Measurements from ENCODE around the gene TEKT2. TPM values are rescaled to one million over a fixed set of nuclear protein-coding genes. Genes with fewer than 3 reads are reported as not detected.
A peak's percentile ranks its signal among the peaks of the same experiment; 100 is the strongest.

The TEKT2 gene
- total RNA-seq, 1 donor from 2014 or later = not detected

DNA sequence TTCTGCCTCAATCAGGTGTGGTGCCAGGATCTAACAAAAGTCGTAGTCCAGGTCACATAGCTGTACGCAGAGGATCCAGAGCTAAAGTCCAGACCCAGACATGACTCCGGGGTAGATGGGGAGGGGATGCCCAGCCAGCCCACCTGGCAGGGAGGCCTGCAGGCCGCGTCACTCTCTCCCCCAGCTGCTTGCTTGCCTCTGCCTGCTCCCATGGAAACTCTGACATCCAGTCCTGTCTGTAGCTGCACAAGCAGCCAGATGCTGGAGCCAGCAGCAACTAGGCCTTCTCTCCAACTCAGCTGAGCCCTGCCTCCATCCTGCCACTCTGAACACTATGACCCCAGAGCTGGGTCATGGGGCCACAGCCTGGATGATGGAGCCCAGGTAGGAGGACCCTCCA, 33.0 kb downstream of the TEKT2 start:
- Mint-ChIP-seq H3K36me3 (ENCODE audit: low read depth) (no peaks in the 10 kb centered on the region), H3K9me3 (no peaks in the 10 kb centered on the region), H3K27ac (no peak overlapping the region), H3K4me1 (no peaks in the 10 kb centered on the region), H3K4me3 (no peak overlapping the region), H3K27me3 (no peaks in the 10 kb centered on the region)
- DNase-seq (no peak), ATAC-seq (ENCODE audit: low read depth) (no peak)
- CTCF ChIA-PET = no interaction called here
- POLR2A ChIA-PET = no interaction called here
- TF ChIP-seq, protein P1, sequence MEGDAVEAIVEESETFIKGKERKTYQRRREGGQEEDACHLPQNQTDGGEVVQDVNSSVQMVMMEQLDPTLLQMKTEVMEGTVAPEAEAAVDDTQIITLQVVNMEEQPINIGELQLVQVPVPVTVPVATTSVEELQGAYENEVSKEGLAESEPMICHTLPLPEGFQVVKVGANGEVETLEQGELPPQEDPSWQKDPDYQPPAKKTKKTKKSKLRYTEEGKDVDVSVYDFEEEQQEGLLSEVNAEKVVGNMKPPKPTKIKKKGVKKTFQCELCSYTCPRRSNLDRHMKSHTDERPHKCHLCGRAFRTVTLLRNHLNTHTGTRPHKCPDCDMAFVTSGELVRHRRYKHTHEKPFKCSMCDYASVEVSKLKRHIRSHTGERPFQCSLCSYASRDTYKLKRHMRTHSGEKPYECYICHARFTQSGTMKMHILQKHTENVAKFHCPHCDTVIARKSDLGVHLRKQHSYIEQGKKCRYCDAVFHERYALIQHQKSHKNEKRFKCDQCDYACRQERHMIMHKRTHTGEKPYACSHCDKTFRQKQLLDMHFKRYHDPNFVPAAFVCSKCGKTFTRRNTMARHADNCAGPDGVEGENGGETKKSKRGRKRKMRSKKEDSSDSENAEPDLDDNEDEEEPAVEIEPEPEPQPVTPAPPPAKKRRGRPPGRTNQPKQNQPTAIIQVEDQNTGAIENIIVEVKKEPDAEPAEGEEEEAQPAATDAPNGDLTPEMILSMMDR (IDR thresholded peaks at IDR 0.05) = no peak
- intact Hi-C loops (cut with micrococcal nuclease) = no loop called here

DNA sequence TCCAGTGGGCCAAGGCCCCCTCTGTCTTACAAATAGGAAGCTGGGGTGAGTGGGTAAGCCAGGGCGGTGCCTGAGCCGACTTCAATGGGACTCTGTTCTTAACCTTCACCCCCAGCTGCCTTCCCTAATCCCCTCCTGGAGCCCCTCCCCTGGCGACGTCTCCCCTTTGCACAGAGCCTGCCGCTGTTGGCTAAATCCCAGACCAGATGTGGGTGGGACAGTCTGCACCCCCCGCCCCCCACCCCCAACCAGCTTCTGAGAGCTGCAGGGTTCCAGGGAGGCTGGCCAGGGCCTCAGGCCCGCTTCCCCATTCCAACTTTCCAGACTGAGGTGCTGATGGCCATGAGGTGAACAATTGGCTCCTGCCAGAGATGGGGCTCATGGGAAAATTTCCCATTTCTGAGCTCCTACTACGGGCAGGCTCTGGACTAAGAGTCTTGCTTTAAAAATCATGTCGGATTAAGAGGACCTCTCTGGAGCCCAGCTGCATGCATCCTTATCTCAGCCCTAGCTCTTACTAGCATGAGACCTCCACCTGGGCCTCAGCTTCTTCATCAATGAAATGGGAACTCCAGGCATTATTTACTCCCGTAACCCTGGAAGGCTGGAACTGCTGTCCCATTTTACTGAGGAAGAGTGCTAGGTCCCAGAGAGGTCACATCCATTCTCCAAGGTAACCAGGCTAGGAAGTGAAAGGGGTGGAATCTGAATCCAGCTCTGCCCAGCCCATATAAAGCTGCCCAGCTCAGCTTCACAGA, 34.7 kb downstream of the TEKT2 start:
- Mint-ChIP-seq H3K4me1 (peaks cover 14% of the 10 kb centered on the region), H3K4me3 (no peak overlapping the region), H3K9me3 (no peaks in the 10 kb centered on the region), H3K36me3 (ENCODE audit: low read depth) (no peaks in the 10 kb centered on the region), H3K27ac (no peak overlapping the region), H3K27me3 (peaks cover 2% of the 10 kb centered on the region)
- TF ChIP-seq, protein P1 (IDR thresholded peaks at IDR 0.05) = no peak
- intact Hi-C loops (cut with micrococcal nuclease) = no loop called here
- ATAC-seq (ENCODE audit: low read depth) = no peak
- ChIA-PET POLR2A (interaction anchor here (0.7 kb wide), 1 partner anchor 201 kb away, joined by 3 read pairs; no protein-coding TSS in a partner anchor), CTCF (interaction anchor here (2.4 kb wide), 1 partner anchor 16 kb away, joined by 11 read pairs; no protein-coding TSS in a partner anchor)
- no peak for DNase-seq

DNA sequence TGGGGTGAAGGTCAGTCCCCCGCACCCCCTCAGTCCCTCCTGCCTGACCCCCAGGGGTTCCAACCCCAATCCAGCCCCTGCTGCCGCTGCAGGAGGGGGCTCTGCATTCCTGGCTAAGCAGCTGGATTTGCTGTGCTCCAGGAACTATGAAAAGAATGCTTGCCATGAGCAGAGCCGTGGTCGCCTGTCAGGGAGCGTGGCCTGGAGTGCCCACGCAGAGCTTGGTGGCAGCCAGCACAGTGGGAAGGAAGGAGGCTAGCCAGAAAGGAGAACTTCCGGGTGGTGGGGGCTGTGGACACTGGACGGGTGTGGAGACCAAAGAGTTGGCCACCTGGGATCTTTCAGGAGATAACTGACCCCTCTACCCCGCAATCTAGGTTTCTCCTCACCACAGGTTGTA, 35.6 kb downstream of the TEKT2 start:
- H3K27me3 Mint-ChIP-seq = peaks cover 3% of the 10 kb centered on the region
- H3K4me1 Mint-ChIP-seq = peaks cover 22% of the 10 kb centered on the region
- no peak overlapping the region for H3K27ac Mint-ChIP-seq
- DNase-seq (no peak), ATAC-seq (ENCODE audit: low read depth) (no peak)
- intact Hi-C loops (cut with micrococcal nuclease) = no loop called here
- TF ChIP-seq, protein P1 (IDR thresholded peaks at IDR 0.05) = no peak
- no peaks in the 10 kb centered on the region for H3K9me3 Mint-ChIP-seq
- ChIA-PET POLR2A (no interaction called here), CTCF (interaction anchor here (2.4 kb wide), 1 partner anchor 15 kb away, joined by 11 read pairs; no protein-coding TSS in a partner anchor)
- H3K4me3 Mint-ChIP-seq = no peak overlapping the region
- no peaks in the 10 kb centered on the region for H3K36me3 Mint-ChIP-seq (ENCODE audit: low read depth)

DNA sequence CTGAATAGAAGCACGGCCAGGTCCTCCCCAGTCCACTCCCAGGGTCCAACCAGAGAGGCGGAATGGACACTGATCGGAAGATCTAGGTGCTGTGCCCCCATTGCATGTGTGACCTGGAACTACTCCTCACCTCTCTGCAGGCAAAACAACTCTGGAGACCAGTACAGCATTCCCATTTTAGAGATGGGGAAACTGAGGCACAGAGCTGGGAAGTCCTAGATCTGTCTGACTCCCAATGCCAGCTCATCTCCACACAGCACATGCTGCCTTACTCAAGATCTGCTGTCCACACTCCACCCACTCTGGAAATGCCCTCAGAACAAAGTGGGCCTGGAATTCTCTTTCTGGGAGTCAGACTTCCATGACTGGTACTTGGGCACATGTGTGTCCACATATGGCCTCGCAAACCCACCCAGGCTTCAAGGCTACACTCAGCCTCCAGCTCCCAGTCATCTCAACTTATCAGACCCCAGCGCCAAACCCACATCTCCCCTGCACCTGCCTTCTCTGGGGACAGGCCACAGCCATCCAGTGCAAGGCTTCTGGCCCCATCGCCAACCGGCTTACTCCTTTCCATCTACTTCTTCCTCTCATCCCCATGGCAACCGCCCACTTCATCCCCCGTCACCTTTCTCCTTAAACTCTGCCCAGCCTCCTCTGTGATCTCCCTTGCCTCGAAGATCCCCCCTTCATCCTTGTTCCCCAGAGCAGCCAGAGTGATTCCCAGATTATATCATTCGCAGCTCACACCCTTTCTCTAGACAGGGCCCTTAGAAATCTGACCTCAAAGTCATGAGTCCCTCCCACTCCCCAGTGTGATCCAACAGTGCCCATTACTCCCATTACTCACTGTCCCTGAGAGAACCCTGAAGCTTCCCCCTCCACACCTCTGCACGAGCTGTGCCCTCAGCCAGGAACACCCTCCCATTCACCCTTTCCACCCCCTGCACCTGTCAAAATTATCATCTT, 38.5 kb downstream of the TEKT2 start:
- H3K27ac Mint-ChIP-seq = peak overlapping the region; percentile 10
- ChIA-PET POLR2A (no interaction called here), CTCF (no interaction called here)
- peaks cover 30% of the 10 kb centered on the region for H3K4me1 Mint-ChIP-seq
- H3K27me3 Mint-ChIP-seq = peaks cover 12% of the 10 kb centered on the region
- no peak for ATAC-seq (ENCODE audit: low read depth)
- no peaks in the 10 kb centered on the region for H3K9me3 Mint-ChIP-seq
- no peak for DNase-seq
- H3K4me3 Mint-ChIP-seq = peak overlapping the region; percentile 62
- intact Hi-C loops (cut with micrococcal nuclease) = loop anchor here (1.0 kb wide), 1 partner anchor 27 kb away; the partner anchor contains the start of gene TRAPPC3
- H3K36me3 Mint-ChIP-seq (ENCODE audit: low read depth) = no peaks in the 10 kb centered on the region
- TF ChIP-seq, protein P1 (IDR thresholded peaks at IDR 0.05) = no peak

DNA sequence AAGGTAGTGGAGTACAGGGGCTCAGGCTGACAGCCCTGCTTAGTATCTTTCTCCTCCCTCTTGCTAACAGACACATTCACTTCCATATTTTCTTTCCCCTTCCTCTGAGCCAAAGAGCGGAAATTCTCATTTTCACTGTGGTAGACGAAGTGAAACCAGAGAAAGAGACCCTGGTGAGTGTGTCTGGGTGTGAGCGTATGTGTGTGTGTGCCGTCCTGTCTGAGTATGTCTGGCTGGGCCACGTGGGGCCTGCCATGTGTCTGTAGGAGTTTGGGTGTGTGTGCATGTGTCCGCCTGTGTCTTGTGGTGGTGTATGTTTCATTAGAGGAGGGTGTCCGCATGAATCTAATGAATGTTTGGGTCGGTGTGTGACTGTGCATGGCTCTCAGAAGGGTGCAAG, 39.5 kb downstream of the TEKT2 start:
- no peaks in the 10 kb centered on the region for H3K9me3 Mint-ChIP-seq
- H3K4me3 Mint-ChIP-seq = peak overlapping the region; percentile 62
- peaks cover 12% of the 10 kb centered on the region for H3K27me3 Mint-ChIP-seq
- ChIA-PET POLR2A (no interaction called here), CTCF (no interaction called here)
- TF ChIP-seq, protein P1 (IDR thresholded peaks at IDR 0.05) = no peak
- H3K36me3 Mint-ChIP-seq (ENCODE audit: low read depth) = no peaks in the 10 kb centered on the region
- intact Hi-C loops (cut with micrococcal nuclease) = loop anchor here (1.0 kb wide), 1 partner anchor 26 kb away; the partner anchor contains the start of gene TRAPPC3
- peaks cover 30% of the 10 kb centered on the region for H3K4me1 Mint-ChIP-seq
- H3K27ac Mint-ChIP-seq = peak overlapping the region; percentile 10
- peak; percentile 80 for ATAC-seq (ENCODE audit: low read depth)
- DNase-seq = peak; percentile 26

All from activated B cell treated with CpG ODN at 0.5 μM for 24 hours (primary cell).